Keratinocyte (primary cell): ENCODE measurements around the gene PTCD2. TPM values are rescaled to one million over a fixed set of nuclear protein-coding genes. Genes with fewer than 3 reads are reported as not detected.
A peak's percentile ranks its signal among the peaks of the same experiment; 100 is the strongest.

Experiments used
- DNase-seq: peaks from one replicate; pipeline ENCODE4 v3.0.0-alpha.2; 2011; ENCODE audit warnings: low read depth, missing footprints, low spot score
- FAIRE-seq: peaks from 2 replicates; lab custom pipeline; 2011; peaks lifted over from hg19 to GRCh38; lab: Jason Lieb, UNC
- H2AFZ ChIP-seq: 2 replicates; pipeline ENCODE4 v1.6.0; 2012; ENCODE audit warnings: low read length, control low read depth, inconsistent platforms; ENCODE audit not compliant: control insufficient read depth
- H3K27ac ChIP-seq: 2 replicates; pipeline ENCODE4 v1.5.1; 2011; ENCODE audit warnings: low read length; ENCODE audit not compliant: control insufficient read depth, insufficient read depth
- H3K27me3 ChIP-seq: 3 replicates; pipeline ENCODE4 v1.6.0; 2011; ENCODE audit warnings: low read length; ENCODE audit not compliant: control insufficient read depth, insufficient read depth; ENCODE audit errors: extremely low read depth
- H3K36me3 ChIP-seq, 2 experiments: 2 replicates in 1 of 2; 3 replicates in 1 of 2; pipeline ENCODE4 v1.5.1; 2011; ENCODE audit warnings: low read length in 2 of 2, mild to moderate bottlenecking in 1 of 2; ENCODE audit not compliant: control insufficient read depth in 2 of 2, insufficient read depth in 2 of 2; ENCODE audit errors: extremely low read depth in 1 of 2
- H3K4me1 ChIP-seq: 3 replicates; pipeline ENCODE4 v1.5.1; 2011; ENCODE audit warnings: low read length; ENCODE audit not compliant: control insufficient read depth, insufficient read depth; ENCODE audit errors: extremely low read depth
- H3K4me2 ChIP-seq: 3 replicates; pipeline ENCODE4 v1.6.0; 2011; ENCODE audit warnings: low read depth, low read length; ENCODE audit not compliant: control insufficient read depth, insufficient read depth; ENCODE audit errors: extremely low read depth
- H3K4me3 ChIP-seq, 3 experiments: fragments of 200-600 bp in 1 of 3; sonication (generic) in 1 of 3; 2 replicates in 2 of 3; 3 replicates in 1 of 3; pipeline ENCODE4 v1.5.1; 2011 to 2016; ENCODE audit warnings: low read length in 3 of 3, mild to moderate bottlenecking in 3 of 3, control low read depth in 2 of 3, inconsistent platforms in 1 of 3, low read depth in 1 of 3, mixed read lengths in 1 of 3, mixed run types in 1 of 3, moderate library complexity in 1 of 3; ENCODE audit not compliant: control insufficient read depth in 2 of 3, insufficient read depth in 2 of 3; ENCODE audit errors: extremely low read depth in 1 of 3
- H3K79me2 ChIP-seq: 2 replicates; pipeline ENCODE4 v1.6.0; 2012; ENCODE audit warnings: low read length; ENCODE audit not compliant: control insufficient read depth, insufficient read depth
- H3K9ac ChIP-seq: 3 replicates; pipeline ENCODE4 v1.6.0; 2011; ENCODE audit warnings: low read length; ENCODE audit not compliant: control insufficient read depth, insufficient read depth; ENCODE audit errors: extremely low read depth
- H3K9me1 ChIP-seq: 3 replicates; pipeline ENCODE4 v1.6.0; 2011; ENCODE audit warnings: low read length; ENCODE audit not compliant: control insufficient read depth, insufficient read depth; ENCODE audit errors: extremely low read depth
- H3K9me3 ChIP-seq: 2 replicates; pipeline ENCODE4 v1.5.1; 2012; ENCODE audit warnings: low read depth, low read length; ENCODE audit not compliant: control insufficient read depth
- H4K20me1 ChIP-seq: 3 replicates; pipeline ENCODE4 v1.6.0; 2011; ENCODE audit warnings: low read length; ENCODE audit not compliant: control insufficient read depth, insufficient read depth; ENCODE audit errors: extremely low read depth
- CTCF ChIP-seq, 3 experiments: IDR thresholded peaks in 1 of 3; conservative IDR thresholded peaks in 1 of 3; optimal IDR thresholded peaks in 1 of 3; 2 replicates in 2 of 3; 3 replicates in 1 of 3; pipeline versions ENCODE3 to v1.5.1; 2011; ENCODE audit warnings: low read length in 3 of 3, mild to moderate bottlenecking in 3 of 3, moderate library complexity in 2 of 3, control low read depth in 1 of 3, inconsistent platforms in 1 of 3; ENCODE audit not compliant: insufficient read depth in 2 of 3; ENCODE audit errors: extremely low read depth in 1 of 3
- EZH2 ChIP-seq: IDR thresholded peaks from one replicate; pipeline ENCODE4 v1.6.1; 2012; ENCODE audit warnings: inconsistent platforms, mild to moderate bottlenecking, low read length, moderate library complexity
- dilution Hi-C: fragments of 300-500 bp; cut with MboI; formaldehyde crosslinking; loops from one replicate; pipeline ENCODE4 v1.7.0; 2020; ENCODE audit warnings: low sequenced_read_pairs; ENCODE audit not compliant: extremely low pct_ligation_motif_present
- polyA plus RNA-seq, 5 experiments: library from polyadenylated mRNA; depleted of rRNA in 3 of 5; stranded (reverse) in 3 of 5; stranded (forward) in 1 of 5; unstranded in 1 of 5; fragments of >200 nt; gene quantifications; 1 replicate in 1 of 5; 2 replicates in 3 of 5; 3 replicates in 1 of 5; pipeline versions ENCODE4 v1.2.1 to v1.2.3, GENCODE V29; 2011 to 2012; ENCODE audit warnings: missing spikeins in 2 of 5, low read depth in 1 of 5, low replicate concordance in 1 of 5

The PTCD2 gene
- polyA plus RNA-seq, 1 donor (not counting 4 experiments of a cell fraction or from before 2014, with no cell fraction given) = 13.1 TPM

GRCh38 chr5:72355706-72356299 is 35.6 kb downstream of the PTCD2 start:
- dilution Hi-C loops = no loop called here
- Histone ChIP-seq H3K27ac (no peak overlapping the region), H4K20me1 (no peaks in the 10 kb centered on the region), H3K9ac (no peak overlapping the region), H2AFZ (no peak overlapping the region), H3K4me1 (no peaks in the 10 kb centered on the region), H3K9me1 (no peaks in the 10 kb centered on the region), H3K79me2 (no peaks in the 10 kb centered on the region), H3K9me3 (no peaks in the 10 kb centered on the region), H3K4me3 (no peak overlapping the region), H3K4me2 (no peak overlapping the region), H3K27me3 (no peaks in the 10 kb centered on the region), H3K36me3 (peaks cover 6 to 8% of the 10 kb centered on the region in 2 experiments)
- TF ChIP-seq CTCF (optimal IDR thresholded peaks at IDR 0.05 in 1 of 3, IDR thresholded peaks at IDR 0.05 in 1 of 3, conservative IDR thresholded peaks at IDR 0.05 in 1 of 3; ENCODE audit: extremely low read depth in 1 of 3, insufficient read depth in 2 of 3, low read length in 3 of 3) (peak; percentile 53 to 90 (median 64)), EZH2 (no peak)
- DNase-seq (no peak), FAIRE-seq (peak; percentile 63)

- DNase-seq (no peak), FAIRE-seq (no peak)
- Histone ChIP-seq H3K36me3 (peaks cover 6 to 11% of the 10 kb centered on the region in 2 experiments), H4K20me1 (no peaks in the 10 kb centered on the region), H3K79me2 (no peaks in the 10 kb centered on the region), H3K9me3 (no peaks in the 10 kb centered on the region), H3K9me1 (no peaks in the 10 kb centered on the region), H3K4me1 (no peaks in the 10 kb centered on the region), H3K27me3 (no peaks in the 10 kb centered on the region), H3K27ac (no peak overlapping the region), H3K9ac (no peak overlapping the region), H3K4me3 (no peak overlapping the region), H2AFZ (no peak overlapping the region), H3K4me2 (no peak overlapping the region)
- dilution Hi-C loops = no loop called here
- TF ChIP-seq EZH2 (no peak), CTCF (optimal IDR thresholded peaks at IDR 0.05 in 1 of 3, IDR thresholded peaks at IDR 0.05 in 1 of 3, conservative IDR thresholded peaks at IDR 0.05 in 1 of 3; ENCODE audit: extremely low read depth in 1 of 3, insufficient read depth in 2 of 3, low read length in 3 of 3) (no peak)
Observed at GRCh38 chr5:72356361-72356760, 36.2 kb downstream of the PTCD2 start.
